ENCODE measurements around the gene ABCB9. TPM values are rescaled to one million over a fixed set of nuclear protein-coding genes. Genes with fewer than 3 reads are reported as not detected.

ABCB9 gene
- total and polyA plus RNA-seq, 2 experiments from 2014 or later, result 3.9 to 5.5 TPM

GRCh38 chr12:122990961-122991622 lies 24.8 kb upstream of the ABCB9 start:
- Histone ChIP-seq H3K9me3 (ENCODE audit: low read depth) (no peaks in the 10 kb centered on the region), H3K27me3 (no peaks in the 10 kb centered on the region), H3K79me2 (no peaks in the 10 kb centered on the region), H4K20me1 (ENCODE audit: insufficient read depth, poor library complexity, severe bottlenecking) (no peaks in the 10 kb centered on the region), H3K27ac (no peak overlapping the region), H3K4me3 (no peak overlapping the region), H3K9me2 (replicated peaks; ENCODE audit: insufficient read depth) (no peaks in the 10 kb centered on the region), H3K4me1 (ENCODE audit: insufficient read depth) (no peaks in the 10 kb centered on the region), H2AFZ (no peak overlapping the region), H3K36me3 (replicated peaks; ENCODE audit: insufficient read depth, low read depth) (no peaks in the 10 kb centered on the region), H3K4me2 (no peak overlapping the region)
- WGBS (ENCODE audit: low lambda C conversion rate, missing lambda C conversion rate), result 92% methylated on average over 9 of the region's 13 CpGs
- DNase-seq (ENCODE audit: low spot score), result no peak
- TF ChIP-seq EZH2phosphoT487 (IDR thresholded peaks at IDR 0.05; ENCODE audit: low read depth, severe bottlenecking, unreplicated experiment) (no peak), CTCF (IDR thresholded peaks at IDR 0.05; ENCODE audit: poor library complexity) (no peak), EZH2 (IDR thresholded peaks at IDR 0.05; ENCODE audit: borderline replicate concordance) (no peak)

- WGBS (ENCODE audit: low lambda C conversion rate, missing lambda C conversion rate), result 94% methylated on average over 12 of the region's 13 CpGs
- no peaks in the 10 kb centered on the region for H3K79me2 ChIP-seq
- H3K9me2 ChIP-seq (replicated peaks; ENCODE audit: insufficient read depth), result no peaks in the 10 kb centered on the region
- no peak overlapping the region for H3K4me3 ChIP-seq
- TF ChIP-seq EZH2phosphoT487 (IDR thresholded peaks at IDR 0.05; ENCODE audit: low read depth, severe bottlenecking, unreplicated experiment) (no peak), EZH2 (IDR thresholded peaks at IDR 0.05; ENCODE audit: borderline replicate concordance) (no peak), CTCF (IDR thresholded peaks at IDR 0.05; ENCODE audit: poor library complexity) (no peak)
- H4K20me1 ChIP-seq (ENCODE audit: insufficient read depth, poor library complexity, severe bottlenecking), result no peaks in the 10 kb centered on the region
- H3K36me3 ChIP-seq (replicated peaks; ENCODE audit: insufficient read depth, low read depth), result no peaks in the 10 kb centered on the region
- no peak overlapping the region for H2AFZ ChIP-seq
- no peak overlapping the region for H3K4me2 ChIP-seq
- H3K9me3 ChIP-seq (ENCODE audit: low read depth), result no peaks in the 10 kb centered on the region
- DNase-seq (ENCODE audit: low spot score), result no peak
- no peaks in the 10 kb centered on the region for H3K27me3 ChIP-seq
- no peaks in the 10 kb centered on the region for H3K4me1 ChIP-seq (ENCODE audit: insufficient read depth)
- H3K27ac ChIP-seq, result no peak overlapping the region
These were observed 24.3 kb upstream of the ABCB9 start for GRCh38 chr12:122990561-122990960.

- Histone ChIP-seq H3K27ac (no peak overlapping the region), H3K4me2 (no peak overlapping the region), H3K36me3 (replicated peaks; ENCODE audit: insufficient read depth, low read depth) (no peaks in the 10 kb centered on the region), H2AFZ (no peak overlapping the region), H3K27me3 (no peaks in the 10 kb centered on the region), H3K9me3 (ENCODE audit: low read depth) (no peaks in the 10 kb centered on the region), H3K79me2 (no peaks in the 10 kb centered on the region), H3K4me3 (no peak overlapping the region), H3K9me2 (replicated peaks; ENCODE audit: insufficient read depth) (no peaks in the 10 kb centered on the region), H3K4me1 (ENCODE audit: insufficient read depth) (peaks cover 3% of the 10 kb centered on the region), H4K20me1 (ENCODE audit: insufficient read depth, poor library complexity, severe bottlenecking) (no peaks in the 10 kb centered on the region)
- no peak for TF ChIP-seq EZH2 (IDR thresholded peaks at IDR 0.05; ENCODE audit: borderline replicate concordance)
- TF ChIP-seq CTCF (IDR thresholded peaks at IDR 0.05; ENCODE audit: poor library complexity), result no peak
- TF ChIP-seq EZH2phosphoT487 (IDR thresholded peaks at IDR 0.05; ENCODE audit: low read depth, severe bottlenecking, unreplicated experiment), result no peak
- no peak for DNase-seq (ENCODE audit: low spot score)
- WGBS (ENCODE audit: low lambda C conversion rate, missing lambda C conversion rate), result 100% methylated on average over 9 of the region's 22 CpGs
These were observed 23.7 kb upstream of the ABCB9 start for GRCh38 chr12:122989874-122990419.
